Esophagus muscularis mucosa (tissue), 3 donors: ENCODE measurements around the gene RIN3.

Experiments
- CTCF ChIP-seq, 3 experiments: fragments of 200-600 bp in 2 of 3; fragments of 450-650 bp in 1 of 3; sonication (generic) in 2 of 3; IDR thresholded peaks; one replicate each; pipeline ENCODE4 v1.5.1; 2017 to 2019; ENCODE audit warnings: antibody characterized with exemption in 3 of 3, mild to moderate bottlenecking in 2 of 3, moderate library complexity in 1 of 3
- POLR2A ChIP-seq: fragments of 450-650 bp; IDR thresholded peaks from one replicate; pipeline ENCODE4 v1.6.1; 2017; ENCODE audit warnings: antibody characterized with exemption, moderate library complexity, mild to moderate bottlenecking, low read depth
- POLR2AphosphoS5 ChIP-seq, 2 donors: sonication (generic); formaldehyde crosslinking; IDR thresholded peaks; one replicate each; pipeline ENCODE4 v1.6.1; 2017; ENCODE audit warnings: antibody characterized with exemption in 2 of 2

DNA sequence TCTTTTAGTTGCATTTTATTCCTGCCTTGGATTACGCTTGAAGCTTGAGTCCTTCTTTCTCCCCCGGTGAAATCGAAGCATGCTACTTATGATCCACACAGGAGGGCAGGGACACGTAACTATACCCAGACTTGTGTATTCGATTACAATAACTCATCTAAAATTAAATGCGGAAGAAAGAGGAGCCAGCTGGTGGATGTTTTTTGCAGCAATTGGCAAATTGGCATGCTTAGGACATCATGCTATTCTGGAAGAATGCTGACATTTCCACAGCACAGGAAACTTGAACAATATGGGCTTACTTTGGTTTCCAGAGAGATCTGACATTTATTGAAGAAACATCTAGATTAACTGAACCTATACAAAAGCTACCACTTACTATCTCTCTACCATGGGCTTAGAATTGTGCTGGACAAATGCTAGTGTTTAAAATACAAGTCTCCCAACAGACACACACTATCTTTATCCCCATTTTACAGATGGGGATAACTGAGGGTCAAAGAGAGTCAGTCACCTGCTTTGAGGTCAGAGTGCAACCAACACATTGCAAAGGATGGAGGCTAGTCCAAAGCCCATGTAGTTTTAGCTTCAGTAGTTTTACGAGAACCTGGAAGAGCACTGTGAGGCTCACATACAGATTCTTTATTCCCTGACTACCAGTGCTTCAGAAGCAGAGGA is 198.5 kb downstream of the RIN3 start:
- TF ChIP-seq POLR2AphosphoS5 (IDR thresholded peaks at IDR 0.05) (no peak), POLR2A (no peak), CTCF (IDR thresholded peaks at IDR 0.05) (no peak)
